Measurements from ENCODE around the gene FGF19. TPM values are rescaled to one million over a fixed set of nuclear protein-coding genes. Genes with fewer than 3 reads are reported as not detected.
A peak's percentile ranks its signal among the peaks of the same experiment; 100 is the strongest.

Gene FGF19
- total and polyA plus RNA-seq, 8 donors = not detected

- peaks cover 0 to 70% (median 9%) of the 10 kb centered on the region in 3 donors for H3K27me3 ChIP-seq
- H3K27ac ChIP-seq = no peak overlapping the region
- no peak for TF ChIP-seq POLR2AphosphoS5 (IDR thresholded peaks at IDR 0.05)
- TF ChIP-seq POLR2A (IDR thresholded peaks at IDR 0.05) = no peak
- TF ChIP-seq CTCF (IDR thresholded peaks at IDR 0.05) = no peak
- TF ChIP-seq EP300 (IDR thresholded peaks at IDR 0.05) = no peak
- no peaks in the 10 kb centered on the region for H3K4me1 ChIP-seq
- DNase-seq = no peak
- intact Hi-C loops (cut with DNase I; ENCODE audit: low total_unique reads) = no loop called here
- H3K36me3 ChIP-seq = no peaks in the 10 kb centered on the region
- 54 to 74% (median 67%) methylated on average over 8 to 11 of the region's 11 CpGs for WGBS, 5 donors
- H3K9me3 ChIP-seq = no peaks in the 10 kb centered on the region
- no peak overlapping the region for H3K4me3 ChIP-seq
Measured at GRCh38 chr11:69750108-69750850, 46.5 kb upstream of the FGF19 start.

DNA sequence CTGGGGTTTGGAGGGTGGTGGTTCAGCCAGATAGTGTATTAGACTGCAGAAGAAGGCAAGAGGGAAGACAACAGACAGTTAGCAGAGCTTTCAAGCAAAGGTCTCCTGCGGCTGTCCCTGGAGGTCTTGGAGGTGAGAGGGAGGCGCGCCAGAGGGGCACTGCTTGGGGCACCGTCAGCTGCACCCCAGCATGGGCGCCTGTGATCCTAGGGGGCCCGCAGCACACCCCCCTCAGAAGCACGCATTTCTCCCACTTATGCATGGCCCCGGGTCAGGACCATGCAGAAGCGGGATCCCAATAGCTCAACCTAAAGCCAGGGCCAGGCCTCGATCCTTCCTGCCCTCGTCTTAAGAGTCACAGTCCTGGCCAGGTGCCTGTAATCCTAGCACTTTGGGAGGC lies 44.8 kb upstream of the FGF19 start:
- no peak overlapping the region for H3K27ac ChIP-seq
- TF ChIP-seq EP300 (IDR thresholded peaks at IDR 0.05) (no peak), CTCF (IDR thresholded peaks at IDR 0.05) (no peak), POLR2AphosphoS5 (IDR thresholded peaks at IDR 0.05) (no peak), POLR2A (IDR thresholded peaks at IDR 0.05) (no peak)
- H3K36me3 ChIP-seq = no peaks in the 10 kb centered on the region
- intact Hi-C loops (cut with DNase I; ENCODE audit: low total_unique reads) = no loop called here
- no peaks in the 10 kb centered on the region for H3K4me1 ChIP-seq
- no peak for DNase-seq
- no peaks in the 10 kb centered on the region for H3K9me3 ChIP-seq
- H3K4me3 ChIP-seq = no peak overlapping the region
- WGBS, 5 donors = 83 to 93% (median 86%) methylated on average over 7 to 11 of the region's 11 CpGs
- peaks cover 0 to 61% (median 9%) of the 10 kb centered on the region in 3 donors for H3K27me3 ChIP-seq

DNA sequence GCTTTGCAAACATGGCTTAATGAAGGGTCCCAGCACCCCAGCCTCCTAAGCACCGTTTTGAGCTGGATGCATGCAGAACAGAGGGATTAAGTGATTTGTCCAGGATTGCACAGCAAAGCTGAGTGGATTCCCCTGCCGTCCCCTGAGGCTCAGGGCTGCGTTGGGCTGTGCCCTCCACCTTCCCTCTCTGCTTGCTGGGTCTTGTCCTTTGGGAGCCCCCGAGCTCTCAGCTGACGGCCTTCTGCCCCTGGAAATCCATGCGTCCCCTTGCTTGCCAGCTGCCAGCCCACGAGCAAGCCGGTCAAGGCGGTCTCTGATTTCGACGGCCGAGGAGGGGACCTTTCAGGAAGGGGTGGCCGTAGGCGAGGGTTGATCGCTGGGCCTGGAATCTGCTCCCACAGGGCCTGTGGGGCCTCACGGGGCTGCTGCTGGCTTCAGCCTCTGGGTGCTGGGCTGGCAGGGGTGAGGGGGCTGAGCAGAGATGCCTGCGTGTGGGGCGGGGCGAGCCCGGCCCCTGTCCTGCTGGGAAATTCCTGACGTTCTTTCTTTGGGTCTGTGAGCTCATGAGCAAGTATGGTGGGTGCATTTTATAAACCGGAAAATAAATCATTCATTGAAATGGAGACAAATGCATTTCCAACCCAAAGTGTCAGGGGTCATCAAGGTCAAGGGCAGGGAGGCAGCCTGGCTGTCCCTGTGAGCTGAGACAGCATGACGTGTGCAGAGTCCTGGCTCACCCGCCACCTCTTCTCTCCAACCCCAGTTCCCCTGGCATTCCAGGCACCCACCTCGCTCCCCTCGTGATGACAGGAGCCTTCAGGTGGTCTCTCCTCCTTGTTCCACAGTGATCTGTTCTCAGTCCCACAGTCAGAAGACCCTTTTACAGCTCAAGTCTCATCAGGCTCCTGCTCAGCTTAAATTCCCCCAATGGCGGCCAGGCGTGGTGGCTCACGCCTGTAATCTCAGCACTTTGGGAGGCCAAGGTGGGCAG lies 43.2 kb upstream of the FGF19 start:
- intact Hi-C loops (cut with DNase I; ENCODE audit: low total_unique reads) = no loop called here
- Histone ChIP-seq H3K9me3 (no peaks in the 10 kb centered on the region), H3K27ac (no peak overlapping the region), H3K4me1 (no peaks in the 10 kb centered on the region), H3K4me3 (no peak overlapping the region), H3K36me3 (no peaks in the 10 kb centered on the region), H3K27me3 (peaks cover 0 to 55% (median 4%) of the 10 kb centered on the region in 3 donors)
- WGBS, 5 donors = 59 to 66% (median 65%) methylated on average over 25 to 29 of the region's 29 CpGs
- TF ChIP-seq EP300 (IDR thresholded peaks at IDR 0.05) (no peak), POLR2AphosphoS5 (IDR thresholded peaks at IDR 0.05) (no peak), CTCF (IDR thresholded peaks at IDR 0.05) (no peak), POLR2A (IDR thresholded peaks at IDR 0.05) (no peak)
- peak in 1 of 2 donors; percentile 36 for DNase-seq

- Histone ChIP-seq H3K27ac (no peak overlapping the region), H3K4me3 (no peak overlapping the region), H3K9me3 (no peaks in the 10 kb centered on the region), H3K27me3 (peaks cover 0 to 55% (median 4%) of the 10 kb centered on the region in 3 donors), H3K4me1 (no peaks in the 10 kb centered on the region), H3K36me3 (no peaks in the 10 kb centered on the region)
- intact Hi-C loops (cut with DNase I; ENCODE audit: low total_unique reads) = no loop called here
- 70 to 76% (median 73%) methylated on average over 6 to 8 of the region's 8 CpGs for WGBS, 5 donors
- DNase-seq = no peak
- no peak for TF ChIP-seq CTCF (IDR thresholded peaks at IDR 0.05)
- TF ChIP-seq POLR2AphosphoS5 (IDR thresholded peaks at IDR 0.05) = no peak
- no peak for TF ChIP-seq POLR2A (IDR thresholded peaks at IDR 0.05)
Measured at GRCh38 chr11:69746140-69746539, 42.3 kb upstream of the FGF19 start.
